ENCODE measurements around the gene SAMD10.

DNA sequence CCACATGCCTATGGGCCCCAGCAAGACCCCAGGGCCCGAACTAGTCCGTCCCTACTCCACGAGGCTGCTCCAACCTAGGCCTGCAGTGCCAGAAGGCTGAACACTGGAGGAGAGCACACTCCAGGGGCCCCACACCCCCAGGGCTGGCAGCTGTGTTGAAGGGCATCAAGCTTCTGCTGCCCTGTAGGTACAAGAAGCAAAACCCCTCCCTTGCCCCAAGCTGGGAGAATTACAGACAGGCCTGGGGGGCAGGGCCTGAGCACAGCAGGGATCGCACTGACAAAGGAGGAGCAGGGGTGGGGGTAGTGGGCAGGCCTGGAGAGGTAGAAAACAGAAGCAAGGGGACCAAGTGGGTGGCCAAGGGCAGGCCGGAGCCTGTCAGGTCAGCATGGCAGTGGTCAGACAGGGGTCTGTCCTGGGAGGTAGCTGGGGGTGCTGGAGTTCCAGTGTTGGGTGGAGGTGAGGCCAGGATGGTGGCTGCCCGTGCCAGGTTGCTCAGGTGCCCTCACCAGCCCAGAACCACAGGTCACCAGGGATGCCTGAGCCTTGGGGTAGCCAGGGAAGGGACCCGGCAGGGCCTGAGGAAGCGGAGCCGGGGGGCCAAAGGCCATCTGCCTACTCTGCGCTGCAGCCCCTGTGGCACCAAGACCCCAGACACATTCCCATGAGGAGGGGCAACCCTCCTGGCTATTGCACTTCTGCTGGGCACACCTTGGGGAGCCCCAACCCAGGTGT lies 20.3 kb downstream of the SAMD10 start:
- TF ChIP-seq, protein P1, sequence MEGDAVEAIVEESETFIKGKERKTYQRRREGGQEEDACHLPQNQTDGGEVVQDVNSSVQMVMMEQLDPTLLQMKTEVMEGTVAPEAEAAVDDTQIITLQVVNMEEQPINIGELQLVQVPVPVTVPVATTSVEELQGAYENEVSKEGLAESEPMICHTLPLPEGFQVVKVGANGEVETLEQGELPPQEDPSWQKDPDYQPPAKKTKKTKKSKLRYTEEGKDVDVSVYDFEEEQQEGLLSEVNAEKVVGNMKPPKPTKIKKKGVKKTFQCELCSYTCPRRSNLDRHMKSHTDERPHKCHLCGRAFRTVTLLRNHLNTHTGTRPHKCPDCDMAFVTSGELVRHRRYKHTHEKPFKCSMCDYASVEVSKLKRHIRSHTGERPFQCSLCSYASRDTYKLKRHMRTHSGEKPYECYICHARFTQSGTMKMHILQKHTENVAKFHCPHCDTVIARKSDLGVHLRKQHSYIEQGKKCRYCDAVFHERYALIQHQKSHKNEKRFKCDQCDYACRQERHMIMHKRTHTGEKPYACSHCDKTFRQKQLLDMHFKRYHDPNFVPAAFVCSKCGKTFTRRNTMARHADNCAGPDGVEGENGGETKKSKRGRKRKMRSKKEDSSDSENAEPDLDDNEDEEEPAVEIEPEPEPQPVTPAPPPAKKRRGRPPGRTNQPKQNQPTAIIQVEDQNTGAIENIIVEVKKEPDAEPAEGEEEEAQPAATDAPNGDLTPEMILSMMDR (IDR thresholded peaks at IDR 0.05) = no peak
- TF ChIP-seq POLR2A (IDR thresholded peaks at IDR 0.05) = no peak

Data from adrenal gland (tissue), 5 donors.